DOHH2 (cell line): ENCODE results near the gene VAC14.

Source experiments
- H3F3A ChIP-seq: fragments of 200-600 bp; sonication (generic), shearing (Covaris generic); 2 replicates; pipeline ENCODE4 v1.6.0; 2016; ENCODE audit warnings: antibody characterized with exemption, mild to moderate bottlenecking; ENCODE audit not compliant: control insufficient read depth, insufficient read depth
- H3K27ac ChIP-seq: fragments of 200-600 bp; sonication (generic); 2 replicates; pipeline ENCODE4 v1.5.1; 2014; ENCODE audit warnings: low read depth, mild to moderate bottlenecking, low read length, moderate library complexity
- H3K27me3 ChIP-seq: fragments of 200-600 bp; sonication (generic); 2 replicates; pipeline ENCODE4 v1.6.1; 2014; ENCODE audit warnings: mild to moderate bottlenecking, low read length, mixed read lengths; ENCODE audit not compliant: control insufficient read depth
- H3K36me3 ChIP-seq: fragments of 200-600 bp; sonication (generic); 2 replicates; pipeline ENCODE4 v1.6.1; 2014; ENCODE audit warnings: mild to moderate bottlenecking, low read length, moderate library complexity, mixed read lengths; ENCODE audit not compliant: control insufficient read depth
- H3K4me1 ChIP-seq: fragments of 200-600 bp; sonication (generic); 2 replicates; pipeline ENCODE4 v1.6.1; 2014; ENCODE audit warnings: mild to moderate bottlenecking, low read length, mixed read lengths; ENCODE audit not compliant: control insufficient read depth
- H3K4me2 ChIP-seq: fragments of 200-600 bp; sonication (generic); 2 replicates; pipeline ENCODE4 v1.6.0; 2014; ENCODE audit warnings: mild to moderate bottlenecking, low read length, moderate library complexity
- H3K4me3 ChIP-seq: fragments of 200-600 bp; sonication (generic); 2 replicates; pipeline ENCODE4 v1.5.1; 2014; ENCODE audit warnings: mild to moderate bottlenecking, low read length, mixed read lengths
- H3K79me2 ChIP-seq: fragments of 200-600 bp; sonication (generic); 2 replicates; pipeline ENCODE4 v1.6.1; 2014; ENCODE audit warnings: mild to moderate bottlenecking, low read length, mixed read lengths; ENCODE audit not compliant: control insufficient read depth
- H3K9me2 ChIP-seq: fragments of 200-600 bp; sonication (generic); replicated peaks from 2 replicates; pipeline ENCODE4 v1.6.1; 2014; ENCODE audit warnings: mild to moderate bottlenecking, low read length, mixed read lengths; ENCODE audit not compliant: control insufficient read depth
- H3K9me3 ChIP-seq: fragments of 200-600 bp; sonication (generic); 2 replicates; pipeline ENCODE4 v1.6.1; 2014; ENCODE audit warnings: antibody characterized with exemption, low read length, mixed read lengths; ENCODE audit not compliant: control insufficient read depth, insufficient read depth
- H4K20me1 ChIP-seq: fragments of 200-600 bp; sonication (generic); 2 replicates; pipeline ENCODE4 v1.6.0; 2014; ENCODE audit warnings: low read depth, mild to moderate bottlenecking, antibody characterized with exemption, low read length, moderate library complexity; ENCODE audit not compliant: control insufficient read depth, insufficient read depth
- CTCF ChIP-seq: fragments of 200-600 bp; sonication (generic); IDR thresholded peaks from one replicate; pipeline ENCODE4 v1.5.1; 2014; ENCODE audit warnings: antibody characterized with exemption, mild to moderate bottlenecking, low read depth, low read length; ENCODE audit not compliant: poor library complexity, severe bottlenecking
- EZH2phosphoT487 ChIP-seq: fragments of 200-600 bp; sonication (generic); IDR thresholded peaks from 2 replicates; pipeline ENCODE4 v1.6.1; 2017; ENCODE audit warnings: borderline replicate concordance, mild to moderate bottlenecking, antibody characterized with exemption, low read length, moderate library complexity, mixed read lengths

Gene VAC14

GRCh38 chr16:70697594-70698170 is 103.3 kb downstream of the VAC14 start:
- Histone ChIP-seq H3K4me1 (peaks cover 6% of the 10 kb centered on the region; the same call in 1 of the 2 replicates), H4K20me1 (no peaks in the 10 kb centered on the region)

GRCh38 chr16:70696952-70697593 is 103.9 kb downstream of the VAC14 start:
- H3K36me3 ChIP-seq, result no peaks in the 10 kb centered on the region
- H3K4me3 ChIP-seq, result no peak overlapping the region
- H3F3A ChIP-seq, result no peaks in the 10 kb centered on the region
- no peaks in the 10 kb centered on the region for H4K20me1 ChIP-seq
- H3K27me3 ChIP-seq, result no peaks in the 10 kb centered on the region
- no peak for TF ChIP-seq CTCF
- no peak for TF ChIP-seq EZH2phosphoT487
- H3K9me2 ChIP-seq, result no peaks in the 10 kb centered on the region
- no peak overlapping the region for H3K27ac ChIP-seq
- no peak overlapping the region for H3K4me2 ChIP-seq
- no peaks in the 10 kb centered on the region for H3K79me2 ChIP-seq
- H3K9me3 ChIP-seq, result no peaks in the 10 kb centered on the region
- H3K4me1 ChIP-seq, result peaks cover 6% of the 10 kb centered on the region; the same call in 1 of the 2 replicates

More at GRCh38 chr16:70697594-70698170, 103.3 kb downstream of the VAC14 start:
- Histone ChIP-seq H3K4me3 (no peak overlapping the region), H3K4me2 (no peak overlapping the region), H3K27me3 (no peaks in the 10 kb centered on the region), H3K79me2 (no peaks in the 10 kb centered on the region), H3K27ac (no peak overlapping the region), H3F3A (no peaks in the 10 kb centered on the region), H3K9me3 (no peaks in the 10 kb centered on the region), H3K9me2 (no peaks in the 10 kb centered on the region), H3K36me3 (no peaks in the 10 kb centered on the region)
- TF ChIP-seq CTCF, result no peak
- TF ChIP-seq EZH2phosphoT487, result no peak

GRCh38 chr16:70696355-70696754 is 104.6 kb downstream of the VAC14 start:
- Histone ChIP-seq H3K27ac (no peak overlapping the region), H3K27me3 (no peaks in the 10 kb centered on the region), H3K4me1 (peaks cover 6% of the 10 kb centered on the region; the same call in 1 of the 2 replicates), H3K9me2 (no peaks in the 10 kb centered on the region), H3K79me2 (no peaks in the 10 kb centered on the region), H3K4me2 (no peak overlapping the region), H3K9me3 (no peaks in the 10 kb centered on the region), H3K4me3 (no peak overlapping the region), H4K20me1 (no peaks in the 10 kb centered on the region), H3F3A (no peaks in the 10 kb centered on the region), H3K36me3 (no peaks in the 10 kb centered on the region)
- TF ChIP-seq EZH2phosphoT487, result no peak
- TF ChIP-seq CTCF, result no peak
